Measurements from ENCODE around the gene ITGAL. TPM values are rescaled to one million over a fixed set of nuclear protein-coding genes. Genes with fewer than 3 reads are reported as not detected.

The ITGAL gene
- total RNA-seq, 2 experiments from 2014 or later: 521 to 598 TPM

DNA sequence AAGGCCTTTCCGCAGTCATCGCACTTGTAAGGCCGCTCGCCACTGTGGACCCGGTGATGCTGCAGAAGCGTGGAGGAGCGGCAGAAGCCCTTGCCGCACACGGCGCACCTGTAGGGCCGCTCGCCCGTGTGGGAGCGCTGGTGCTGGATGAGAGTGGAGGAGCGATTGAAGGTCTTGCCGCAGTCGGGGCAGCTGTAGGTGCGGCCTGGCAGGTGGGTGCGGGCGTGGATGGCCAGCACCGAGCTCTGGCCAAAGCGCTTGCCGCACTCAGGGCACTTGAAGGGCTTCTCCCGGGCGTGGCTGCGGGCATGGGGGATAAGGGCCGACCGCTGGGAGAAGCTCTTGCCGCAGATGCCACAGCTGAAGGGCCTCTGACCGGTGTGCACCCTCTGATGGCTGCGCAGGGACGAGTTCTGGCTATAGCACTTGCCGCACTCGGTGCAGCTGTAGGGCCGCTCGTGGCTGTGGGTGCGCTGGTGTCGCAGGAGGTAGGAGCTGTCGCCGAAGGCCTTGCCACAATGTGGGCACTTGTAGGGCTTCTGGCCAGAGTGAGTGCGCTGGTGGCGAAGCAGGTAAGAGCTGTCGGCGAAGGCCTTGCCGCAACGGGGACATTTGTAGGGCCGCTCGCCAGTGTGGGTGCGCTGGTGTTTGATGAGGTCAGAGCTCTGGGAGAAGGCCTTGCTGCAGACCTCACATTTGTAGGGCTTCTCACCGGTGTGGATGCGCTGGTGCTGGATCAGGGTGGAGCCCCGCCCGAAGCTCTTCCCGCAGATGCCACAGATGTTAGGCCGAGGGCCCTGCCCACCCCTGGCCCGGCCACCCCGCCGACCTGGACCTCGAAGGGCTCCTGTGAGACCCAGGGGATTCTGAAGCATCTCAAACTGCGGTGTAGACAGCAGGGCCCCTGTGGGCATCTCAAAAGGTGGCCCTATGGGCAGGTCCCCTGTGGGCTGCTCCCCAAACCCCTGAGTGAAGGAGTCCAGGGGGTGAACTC is 52.3 kb downstream of the ITGAL start:
- H3K9me3 Mint-ChIP-seq: no peaks in the 10 kb centered on the region
- H3K27ac Mint-ChIP-seq: no peak overlapping the region

DNA sequence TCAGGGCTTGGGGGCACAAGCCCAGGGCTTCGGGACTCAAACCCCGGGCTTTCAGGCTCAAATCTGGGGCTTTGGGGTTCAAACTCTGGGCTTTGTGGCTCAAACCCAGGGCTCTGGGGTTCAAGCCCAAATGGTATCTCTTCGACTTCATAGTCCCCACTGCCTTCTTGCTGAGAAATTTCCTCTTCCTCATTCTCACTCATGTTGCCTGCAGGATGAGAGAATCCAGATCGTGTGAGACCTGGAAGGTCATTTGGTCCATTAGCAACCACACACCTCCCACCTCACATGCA is 53.2 kb downstream of the ITGAL start:
- ChIA-PET CTCF (interaction anchor here (1.2 to 2.9 kb wide), 4 partner anchors 9 to 116 kb away, joined by 4 to 15 read pairs (median 5); partner anchors contain the start of gene ZNF747), POLR2A (no interaction called here)
- Mint-ChIP-seq H3K4me1 (peaks cover 36% of the 10 kb centered on the region), H3K36me3 (ENCODE audit: low read depth) (peaks cover 11% of the 10 kb centered on the region), H3K4me3 (peak overlapping the region; percentile 75), H3K27ac (no peak overlapping the region), H3K27me3 (no peaks in the 10 kb centered on the region), H3K9me3 (no peaks in the 10 kb centered on the region)
- no peak for DNase-seq

More for the DNA sequence above, 52.3 kb downstream of the ITGAL start:
- H3K4me1 Mint-ChIP-seq: peaks cover 28% of the 10 kb centered on the region
- H3K36me3 Mint-ChIP-seq (ENCODE audit: low read depth): peaks cover 17% of the 10 kb centered on the region
- H3K27me3 Mint-ChIP-seq: no peaks in the 10 kb centered on the region
- POLR2A ChIA-PET: interaction anchor here (1.0 kb wide), 1 partner anchor 95 kb away, joined by 3 read pairs; the partner anchor contains the start of gene DCTPP1
- peak overlapping the region; percentile 36 for H3K4me3 Mint-ChIP-seq
- CTCF ChIA-PET: interaction anchor here (0.6 to 2.9 kb wide), 10 partner anchors 10 to 115 kb away, joined by 3 to 15 read pairs (median 3); partner anchors contain the start of gene ZNF747
- no peak for DNase-seq

DNA sequence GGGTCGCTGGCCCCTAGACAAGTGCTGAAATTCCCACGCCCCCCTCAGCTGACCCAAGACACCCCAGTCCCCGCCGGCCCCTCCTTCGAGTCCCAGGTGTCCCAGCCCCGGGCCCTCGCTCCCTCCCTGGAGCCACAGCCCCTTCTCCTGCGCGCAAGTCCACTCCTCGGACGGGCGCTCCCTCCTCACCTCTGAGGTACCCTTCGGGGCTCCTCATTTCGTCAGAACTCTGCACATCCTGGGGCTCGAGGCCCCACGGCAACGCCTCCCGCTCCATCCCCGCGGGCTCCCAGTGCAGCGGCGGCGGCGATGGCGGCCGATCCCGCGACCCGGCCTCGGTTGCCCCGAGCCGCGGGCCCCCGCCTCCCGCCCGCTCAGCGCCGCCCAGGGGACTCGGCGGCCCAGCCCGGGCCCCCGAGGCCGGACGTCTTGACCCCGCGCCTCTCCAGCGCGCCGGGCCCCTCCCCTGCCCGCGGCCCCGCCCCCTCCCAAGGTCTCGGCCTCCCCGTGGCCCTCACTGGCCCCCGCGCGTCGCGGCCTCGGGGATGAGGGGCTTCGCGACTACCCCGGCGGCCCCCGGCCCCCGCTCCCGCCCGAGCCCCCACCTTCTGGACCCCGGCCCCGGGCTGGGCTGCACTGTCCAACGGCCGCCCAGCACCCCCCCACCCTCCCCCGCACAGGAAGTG is 53.7 kb downstream of the ITGAL start, which contains the start of gene ZNF768:
ZNF768 (minus strand) TSS at position 430 of the 686 bp plus-strand sequence; CDS start at position 277, 153 bp downstream.
- POLR2A ChIA-PET: no interaction called here
- DNase-seq: no peak
- Mint-ChIP-seq H3K4me1 (peaks cover 40% of the 10 kb centered on the region), H3K27ac (peak within 1 kb of the TSS; percentile 68), H3K9me3 (no peaks in the 10 kb centered on the region), H3K4me3 (peak within 1 kb of the TSS; percentile 75), H3K27me3 (no peaks in the 10 kb centered on the region), H3K36me3 (ENCODE audit: low read depth) (peaks cover 14% of the 10 kb centered on the region)
- CTCF ChIA-PET: interaction anchor here (1.0 to 2.9 kb wide), 5 partner anchors 8 to 117 kb away, joined by 3 to 15 read pairs (median 5); partner anchors contain the start of gene ZNF747

GRCh38 chr16:30526823-30527634 is 54.5 kb downstream of the ITGAL start:
- peaks cover 12% of the 10 kb centered on the region for H3K36me3 Mint-ChIP-seq (ENCODE audit: low read depth)
- H3K27me3 Mint-ChIP-seq: no peaks in the 10 kb centered on the region
- peaks cover 40% of the 10 kb centered on the region for H3K4me1 Mint-ChIP-seq
- peak; percentile 94 for DNase-seq
- H3K9me3 Mint-ChIP-seq: no peaks in the 10 kb centered on the region
- CTCF ChIA-PET: interaction anchor here (0.6 to 2.2 kb wide), 7 partner anchors 9 to 88 kb away, joined by 3 to 8 read pairs (median 4); partner anchors contain the start of gene ZNF764
- POLR2A ChIA-PET: interaction anchor here (0.5 to 0.6 kb wide), 3 partner anchors 30 to 221 kb away, joined by 3 read pairs; no protein-coding TSS in a partner anchor
- peak overlapping the region; percentile 70 for H3K4me3 Mint-ChIP-seq
- peak overlapping the region; percentile 68 for H3K27ac Mint-ChIP-seq

DNA sequence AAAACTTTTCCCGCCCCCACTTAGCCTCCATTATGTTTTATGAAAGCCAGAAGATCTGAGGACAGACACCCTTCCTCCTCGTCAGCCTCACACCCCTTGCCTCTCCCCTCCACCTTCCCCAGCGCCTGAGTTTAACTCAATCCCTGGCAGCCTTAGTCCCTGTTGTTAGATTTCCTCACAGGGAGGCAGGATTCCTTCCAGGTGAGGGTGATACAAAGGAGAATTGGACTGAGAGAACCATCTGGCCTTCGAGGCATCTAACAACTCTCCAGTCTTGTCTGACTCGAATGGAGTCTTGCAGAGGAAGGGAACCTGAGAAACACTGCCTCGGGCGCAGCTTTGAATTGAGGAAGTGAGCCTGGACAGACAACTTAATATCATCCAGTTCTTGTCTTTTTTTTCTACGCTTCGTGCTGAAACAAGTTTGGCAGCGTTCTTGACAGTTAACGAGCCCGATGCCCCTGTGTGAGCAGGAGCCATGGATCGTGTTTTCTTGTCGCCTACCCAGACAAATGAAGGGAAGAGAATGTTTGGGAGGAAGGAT is 55.2 kb downstream of the ITGAL start:
- H3K9me3 Mint-ChIP-seq: no peaks in the 10 kb centered on the region
- peaks cover 40% of the 10 kb centered on the region for H3K4me1 Mint-ChIP-seq
- peak overlapping the region; percentile 70 for H3K4me3 Mint-ChIP-seq
- H3K27ac Mint-ChIP-seq: peak overlapping the region; percentile 68
- ChIA-PET CTCF (interaction anchor here (1.0 to 2.2 kb wide), 5 partner anchors 8 to 88 kb away, joined by 3 to 8 read pairs (median 5); partner anchors contain the start of gene ZNF764), POLR2A (interaction anchor here (0.5 to 0.6 kb wide), 2 partner anchors 30 to 69 kb away, joined by 3 read pairs; no protein-coding TSS in a partner anchor)
- DNase-seq: no peak
- H3K36me3 Mint-ChIP-seq (ENCODE audit: low read depth): peaks cover 8% of the 10 kb centered on the region
- no peaks in the 10 kb centered on the region for H3K27me3 Mint-ChIP-seq

DNA sequence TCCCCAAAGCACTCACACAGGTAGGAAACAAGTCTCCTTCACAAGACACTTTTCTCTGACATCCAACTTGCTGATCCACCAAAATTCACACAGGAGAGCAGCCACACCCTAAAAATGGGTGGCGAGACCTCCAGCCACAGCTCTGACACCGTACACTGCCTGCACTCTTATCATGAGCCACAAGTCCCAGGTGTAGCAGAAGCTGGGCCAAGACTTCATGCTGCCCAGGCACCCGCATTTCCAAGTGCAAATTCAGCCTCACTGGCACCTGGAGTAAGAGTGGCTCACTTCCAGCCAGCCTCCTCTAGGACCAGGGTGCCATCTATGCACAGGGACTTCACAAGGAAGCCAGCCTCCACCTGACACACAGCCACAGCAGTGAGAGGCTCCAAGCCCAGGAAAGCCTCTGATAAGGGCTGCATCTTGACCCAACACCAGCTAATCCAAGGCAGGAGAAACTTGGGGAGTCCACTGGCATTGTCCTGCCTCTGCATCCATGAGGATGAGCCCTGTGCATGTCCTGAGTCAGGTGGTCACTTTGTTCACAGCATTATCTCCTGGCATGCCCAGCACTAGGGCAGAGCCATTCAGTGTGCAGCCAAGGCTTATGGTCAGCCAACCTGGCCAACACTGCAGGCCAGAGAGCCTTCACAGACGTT is 56.4 kb downstream of the ITGAL start:
- ChIA-PET CTCF (interaction anchor here (0.9 to 2.9 kb wide), 6 partner anchors 20 to 87 kb away, joined by 3 to 10 read pairs (median 4); partner anchors contain the start of gene ZNF764), POLR2A (no interaction called here)
- peak overlapping the region; percentile 50 for H3K27ac Mint-ChIP-seq
- no peaks in the 10 kb centered on the region for H3K27me3 Mint-ChIP-seq
- peaks cover 15% of the 10 kb centered on the region for H3K36me3 Mint-ChIP-seq (ENCODE audit: low read depth)
- H3K4me3 Mint-ChIP-seq: no peak overlapping the region
- no peak for DNase-seq
- no peaks in the 10 kb centered on the region for H3K9me3 Mint-ChIP-seq
- peaks cover 46% of the 10 kb centered on the region for H3K4me1 Mint-ChIP-seq

DNA sequence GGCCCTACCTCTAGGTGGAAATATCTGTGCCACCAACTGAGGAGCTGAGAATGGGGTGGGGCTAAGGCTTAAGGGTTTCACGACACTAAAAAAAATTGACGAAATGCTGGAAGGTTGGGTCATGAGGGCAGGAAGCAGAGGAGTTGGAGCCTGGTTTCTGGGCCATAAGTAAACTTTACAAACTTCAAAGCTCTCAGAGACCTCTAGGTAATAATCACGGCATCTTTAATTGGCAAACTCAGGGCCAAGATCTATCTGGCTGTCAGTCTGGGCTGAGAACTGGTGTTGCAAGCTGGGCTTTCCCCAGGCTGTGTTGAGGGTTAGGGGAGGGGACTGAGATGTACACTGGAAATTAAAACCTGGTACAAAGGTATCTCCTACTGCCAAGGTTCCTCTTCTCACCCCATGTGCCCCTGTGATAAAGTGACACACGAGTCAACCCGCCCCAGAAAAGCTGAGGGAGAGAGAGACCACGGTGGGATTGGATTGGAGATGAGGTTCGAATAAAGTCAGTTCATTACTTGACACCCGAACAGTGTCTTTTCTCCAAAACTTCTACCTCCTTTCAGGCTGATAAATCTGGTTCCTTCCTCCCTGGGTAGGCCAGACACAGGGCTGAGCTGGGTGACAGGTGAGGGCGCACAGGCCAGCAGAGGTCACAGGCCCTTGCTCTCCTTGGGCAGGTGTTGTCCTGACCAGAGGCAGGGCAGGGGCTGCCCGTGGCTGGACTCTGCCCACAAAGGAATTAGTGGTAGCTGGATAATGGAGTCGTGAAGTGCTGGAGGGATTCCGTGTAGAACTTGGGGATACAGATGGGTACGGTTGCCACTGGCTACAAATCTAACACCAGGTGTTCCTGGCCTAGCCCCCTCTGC is 57.9 kb downstream of the ITGAL start:
- ChIA-PET CTCF (interaction anchor here (0.7 to 2.9 kb wide), 9 partner anchors 11 to 201 kb away, joined by 3 to 10 read pairs (median 3); partner anchors contain the start of gene ZNF764), POLR2A (no interaction called here)
- Mint-ChIP-seq H3K27me3 (no peaks in the 10 kb centered on the region), H3K27ac (peak overlapping the region; percentile 57), H3K4me1 (peaks cover 44% of the 10 kb centered on the region), H3K36me3 (ENCODE audit: low read depth) (peaks cover 15% of the 10 kb centered on the region), H3K4me3 (no peak overlapping the region), H3K9me3 (no peaks in the 10 kb centered on the region)
- DNase-seq: no peak

GRCh38 chr16:30532285-30533145 is 60.0 kb downstream of the ITGAL start:
- peaks cover 24% of the 10 kb centered on the region for H3K36me3 Mint-ChIP-seq (ENCODE audit: low read depth)
- H3K27me3 Mint-ChIP-seq: no peaks in the 10 kb centered on the region
- ChIA-PET POLR2A (no interaction called here), CTCF (interaction anchor here (4.2 kb wide), 1 partner anchor 25 kb away, joined by 18 read pairs; the partner anchor contains the start of gene ZNF764)
- H3K4me1 Mint-ChIP-seq: peaks cover 52% of the 10 kb centered on the region
- H3K9me3 Mint-ChIP-seq: no peaks in the 10 kb centered on the region
- no peak for DNase-seq
- H3K4me3 Mint-ChIP-seq: peak overlapping the region; percentile 69
- no peak overlapping the region for H3K27ac Mint-ChIP-seq

- Mint-ChIP-seq H3K9me3 (no peaks in the 10 kb centered on the region), H3K36me3 (ENCODE audit: low read depth) (peaks cover 28% of the 10 kb centered on the region), H3K27me3 (no peaks in the 10 kb centered on the region), H3K4me1 (peaks cover 50% of the 10 kb centered on the region), H3K27ac (no peak overlapping the region), H3K4me3 (peak overlapping the region; percentile 69)
- ChIA-PET POLR2A (no interaction called here), CTCF (interaction anchor here (2.1 to 4.2 kb wide), 5 partner anchors 8 to 65 kb away, joined by 8 to 20 read pairs (median 15); partner anchors contain the start of genes ZNF688, ZNF764 and ZNF768)
- DNase-seq: no peak
Measured at GRCh38 chr16:30533146-30533522, 60.6 kb downstream of the ITGAL start.

Measured in activated CD4-positive, alpha-beta T cell treated with anti-CD3 and anti-CD28 coated beads, Interleukin-2, amount 10 ng/mL, durations not matched to agents 7 days and 5 days (primary cell).